ENCODE data around the gene TENM3.

Gene TENM3

DNA sequence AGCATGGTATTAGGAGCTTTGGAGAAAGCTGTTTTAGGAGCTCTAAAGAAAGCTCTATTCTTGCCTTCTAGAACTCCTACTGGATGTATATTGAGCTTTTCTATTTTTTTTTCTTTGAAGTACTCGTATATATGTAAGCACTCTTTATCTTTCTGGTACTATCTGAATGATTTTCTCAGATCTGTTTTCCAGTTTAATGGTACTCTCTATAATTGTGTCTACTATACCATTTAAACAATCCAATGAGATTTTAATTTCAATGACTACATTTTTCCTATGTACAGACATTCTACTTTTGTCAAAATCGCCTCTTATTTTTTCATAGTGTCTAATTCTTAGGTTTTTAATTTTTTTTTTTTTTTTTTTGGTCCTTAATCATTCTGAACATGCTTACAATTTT is 345.9 kb downstream of the TENM3 start:
- H3K4me3 ChIP-seq (ENCODE audit: low read length) = no peak overlapping the region
- H3F3A ChIP-seq (ENCODE audit: insufficient read depth, low read length) = no peaks in the 10 kb centered on the region
- H3K27me3 ChIP-seq (replicated peaks; ENCODE audit: insufficient read depth, low read length) = no peaks in the 10 kb centered on the region
- no peak for DNase-seq
- no peak overlapping the region for H3K4me2 ChIP-seq (ENCODE audit: low read depth, low read length)
- TF ChIP-seq EZH2 (optimal IDR thresholded peaks at IDR 0.05; ENCODE audit: low read depth, low read length) = no peak
- no peak for TF ChIP-seq EZH2phosphoT487 (IDR thresholded peaks at IDR 0.05; ENCODE audit: low read length)
- TF ChIP-seq, protein P1, sequence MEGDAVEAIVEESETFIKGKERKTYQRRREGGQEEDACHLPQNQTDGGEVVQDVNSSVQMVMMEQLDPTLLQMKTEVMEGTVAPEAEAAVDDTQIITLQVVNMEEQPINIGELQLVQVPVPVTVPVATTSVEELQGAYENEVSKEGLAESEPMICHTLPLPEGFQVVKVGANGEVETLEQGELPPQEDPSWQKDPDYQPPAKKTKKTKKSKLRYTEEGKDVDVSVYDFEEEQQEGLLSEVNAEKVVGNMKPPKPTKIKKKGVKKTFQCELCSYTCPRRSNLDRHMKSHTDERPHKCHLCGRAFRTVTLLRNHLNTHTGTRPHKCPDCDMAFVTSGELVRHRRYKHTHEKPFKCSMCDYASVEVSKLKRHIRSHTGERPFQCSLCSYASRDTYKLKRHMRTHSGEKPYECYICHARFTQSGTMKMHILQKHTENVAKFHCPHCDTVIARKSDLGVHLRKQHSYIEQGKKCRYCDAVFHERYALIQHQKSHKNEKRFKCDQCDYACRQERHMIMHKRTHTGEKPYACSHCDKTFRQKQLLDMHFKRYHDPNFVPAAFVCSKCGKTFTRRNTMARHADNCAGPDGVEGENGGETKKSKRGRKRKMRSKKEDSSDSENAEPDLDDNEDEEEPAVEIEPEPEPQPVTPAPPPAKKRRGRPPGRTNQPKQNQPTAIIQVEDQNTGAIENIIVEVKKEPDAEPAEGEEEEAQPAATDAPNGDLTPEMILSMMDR (IDR thresholded peaks at IDR 0.05; ENCODE audit: low read length) = no peak
- no peaks in the 10 kb centered on the region for H3K4me1 ChIP-seq (ENCODE audit: low read length)
- no peak overlapping the region for H3K27ac ChIP-seq (ENCODE audit: low read length)
- no peak overlapping the region for H2AFZ ChIP-seq (ENCODE audit: low read length)
- H3K9me3 ChIP-seq (replicated peaks; ENCODE audit: insufficient read depth, low read length) = no peaks in the 10 kb centered on the region
- H3K9me2 ChIP-seq (replicated peaks; ENCODE audit: insufficient read depth, low read length) = no peaks in the 10 kb centered on the region
- H3K79me2 ChIP-seq (ENCODE audit: low read length) = no peaks in the 10 kb centered on the region
- H4K20me1 ChIP-seq (ENCODE audit: insufficient read depth, low read length) = no peaks in the 10 kb centered on the region
- no peaks in the 10 kb centered on the region for H3K36me3 ChIP-seq (replicated peaks; ENCODE audit: insufficient read depth, low read length)
- H3K9ac ChIP-seq (ENCODE audit: low read length) = no peak overlapping the region

GRCh38 chr4:182593402-182593801 is 350.2 kb downstream of the TENM3 start:
- no peak for DNase-seq
- no peaks in the 10 kb centered on the region for H3F3A ChIP-seq (ENCODE audit: insufficient read depth, low read length)
- H3K9me3 ChIP-seq (replicated peaks; ENCODE audit: insufficient read depth, low read length) = no peaks in the 10 kb centered on the region
- TF ChIP-seq EZH2 (optimal IDR thresholded peaks at IDR 0.05; ENCODE audit: low read depth, low read length) = no peak
- TF ChIP-seq, protein P1 (IDR thresholded peaks at IDR 0.05; ENCODE audit: low read length) = no peak
- no peak overlapping the region for H2AFZ ChIP-seq (ENCODE audit: low read length)
- H3K27ac ChIP-seq (ENCODE audit: low read length) = no peak overlapping the region
- H4K20me1 ChIP-seq (ENCODE audit: insufficient read depth, low read length) = no peaks in the 10 kb centered on the region
- no peaks in the 10 kb centered on the region for H3K79me2 ChIP-seq (ENCODE audit: low read length)
- H3K27me3 ChIP-seq (replicated peaks; ENCODE audit: insufficient read depth, low read length) = no peaks in the 10 kb centered on the region
- no peak overlapping the region for H3K9ac ChIP-seq (ENCODE audit: low read length)
- H3K4me2 ChIP-seq (ENCODE audit: low read depth, low read length) = no peak overlapping the region
- H3K4me1 ChIP-seq (ENCODE audit: low read length) = no peaks in the 10 kb centered on the region
- no peaks in the 10 kb centered on the region for H3K36me3 ChIP-seq (replicated peaks; ENCODE audit: insufficient read depth, low read length)
- H3K9me2 ChIP-seq (replicated peaks; ENCODE audit: insufficient read depth, low read length) = no peaks in the 10 kb centered on the region
- no peak overlapping the region for H3K4me3 ChIP-seq (ENCODE audit: low read length)

DNA sequence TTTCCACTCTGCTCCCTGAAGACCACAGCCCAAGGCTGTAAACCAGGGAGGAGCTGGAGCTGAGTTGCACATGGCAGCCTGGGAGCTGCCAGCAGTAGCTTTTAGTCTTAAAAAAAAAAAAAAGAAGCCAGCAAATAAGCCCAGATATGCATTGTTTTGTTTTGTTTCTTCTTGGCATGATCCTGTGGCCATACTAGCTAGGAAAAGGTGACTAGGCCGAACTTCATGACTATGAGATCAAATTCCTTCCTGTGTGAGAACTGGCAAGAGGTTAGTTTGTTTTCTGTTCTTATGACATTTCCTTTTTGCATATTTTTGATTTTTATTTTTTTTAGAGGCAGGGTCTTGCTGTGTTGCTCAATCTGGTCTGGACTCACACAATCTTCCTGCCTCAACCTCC is 350.7 kb downstream of the TENM3 start:
- no peak overlapping the region for H3K4me3 ChIP-seq (ENCODE audit: low read length)
- no peaks in the 10 kb centered on the region for H3K36me3 ChIP-seq (replicated peaks; ENCODE audit: insufficient read depth, low read length)
- H4K20me1 ChIP-seq (ENCODE audit: insufficient read depth, low read length) = no peaks in the 10 kb centered on the region
- no peaks in the 10 kb centered on the region for H3K27me3 ChIP-seq (replicated peaks; ENCODE audit: insufficient read depth, low read length)
- H3K27ac ChIP-seq (ENCODE audit: low read length) = no peak overlapping the region
- no peaks in the 10 kb centered on the region for H3K4me1 ChIP-seq (ENCODE audit: low read length)
- H3K4me2 ChIP-seq (ENCODE audit: low read depth, low read length) = no peak overlapping the region
- no peak for DNase-seq
- no peak overlapping the region for H2AFZ ChIP-seq (ENCODE audit: low read length)
- no peak for TF ChIP-seq EZH2phosphoT487 (IDR thresholded peaks at IDR 0.05; ENCODE audit: low read length)
- TF ChIP-seq EZH2 (optimal IDR thresholded peaks at IDR 0.05; ENCODE audit: low read depth, low read length) = no peak
- TF ChIP-seq, protein P1 (IDR thresholded peaks at IDR 0.05; ENCODE audit: low read length) = no peak
- H3K79me2 ChIP-seq (ENCODE audit: low read length) = no peaks in the 10 kb centered on the region
- H3F3A ChIP-seq (ENCODE audit: insufficient read depth, low read length) = no peaks in the 10 kb centered on the region
- H3K9me3 ChIP-seq (replicated peaks; ENCODE audit: insufficient read depth, low read length) = no peaks in the 10 kb centered on the region
- no peaks in the 10 kb centered on the region for H3K9me2 ChIP-seq (replicated peaks; ENCODE audit: insufficient read depth, low read length)
- no peak overlapping the region for H3K9ac ChIP-seq (ENCODE audit: low read length)

All from MM.1S (cell line).